Measurements from ENCODE around the gene FGR. TPM values are rescaled to one million over a fixed set of nuclear protein-coding genes. Genes with fewer than 3 reads are reported as not detected.

FGR gene
- polyA plus RNA-seq, 1 of the 3 experiments (the other 2 are of a cell fraction): not detected

DNA sequence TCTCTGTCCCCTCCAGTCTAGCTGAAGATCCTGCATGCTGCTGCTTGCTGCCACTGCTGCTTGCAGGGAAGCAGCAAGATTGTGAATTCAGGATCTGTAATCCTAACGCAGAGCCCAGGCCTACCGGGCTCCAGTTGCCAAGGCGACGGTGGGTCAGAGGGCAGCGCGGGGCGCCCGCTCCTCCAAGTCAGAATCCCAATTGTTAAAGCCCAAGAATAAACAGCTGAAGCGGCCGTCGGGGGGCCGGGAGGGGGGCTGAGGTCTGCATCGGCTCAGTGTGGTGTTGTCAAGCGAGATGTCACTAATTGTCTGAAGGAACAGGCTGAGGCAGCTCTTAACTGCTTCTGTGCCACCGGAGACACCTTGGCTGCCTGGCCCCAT is 67.8 kb downstream of the FGR start:
- peaks cover 47 to 77% of the 10 kb centered on the region in 2 experiments; a peak in 3 of 4 replicates for H3K4me1 ChIP-seq (ENCODE audit: control insufficient read depth in 1 of 2, insufficient read depth in 2 of 2, low read depth in 1 of 2, low read length in 1 of 2)
- H3K27me3 ChIP-seq (ENCODE audit: insufficient read depth): no peaks in the 10 kb centered on the region
- H4K20me1 ChIP-seq (ENCODE audit: insufficient read depth): peaks cover 56% of the 10 kb centered on the region
- H3K4me3 ChIP-seq (ENCODE audit: low read depth in 2 of 2, low read length in 1 of 2): no peak overlapping the region
- peak overlapping the region; percentile 27; the same call in 1 of the 2 replicates for H3K4me2 ChIP-seq
- DNase-seq: no peak
- WGBS (ENCODE audit: low lambda C conversion rate): 86% methylated on average over 14 of the region's 15 CpGs
- no peak overlapping the region for H3K9ac ChIP-seq
- ChIA-PET CTCF (interaction anchor here (1.0 to 24.8 kb wide), 9 partner anchors 9 to 189 kb away, joined by 3 to 603 read pairs (median 4); partner anchors contain the start of gene AHDC1), POLR2A (interaction anchor here (1.8 kb wide), 1 partner anchor 37 kb away, joined by 4 read pairs; the partner anchor contains the start of gene AHDC1)
- no peaks in the 10 kb centered on the region for H3K36me3 ChIP-seq (replicated peaks in 1 of 2; ENCODE audit: control insufficient read depth in 1 of 2, insufficient read depth in 2 of 2, low read length in 1 of 2)
- TF ChIP-seq GATA2 (CRISPR knock-in tag; IDR thresholded peaks at IDR 0.05): no peak
- TF ChIP-seq CHD2 (IDR thresholded peaks at IDR 0.05; ENCODE audit: low read length, partially characterized antibody): no peak
- H2AFZ ChIP-seq (ENCODE audit: low read depth): no peak overlapping the region
- no peaks in the 10 kb centered on the region for H3K9me3 ChIP-seq
- no peaks in the 10 kb centered on the region for H3K9me2 ChIP-seq
- no peak overlapping the region for H3K27ac ChIP-seq (ENCODE audit: low read depth in 2 of 2, low read length in 1 of 2)
- H3F3A ChIP-seq (replicated peaks; ENCODE audit: insufficient read depth): no peaks in the 10 kb centered on the region
- peaks cover 63% of the 10 kb centered on the region for H3K79me2 ChIP-seq (ENCODE audit: insufficient read depth)

DNA sequence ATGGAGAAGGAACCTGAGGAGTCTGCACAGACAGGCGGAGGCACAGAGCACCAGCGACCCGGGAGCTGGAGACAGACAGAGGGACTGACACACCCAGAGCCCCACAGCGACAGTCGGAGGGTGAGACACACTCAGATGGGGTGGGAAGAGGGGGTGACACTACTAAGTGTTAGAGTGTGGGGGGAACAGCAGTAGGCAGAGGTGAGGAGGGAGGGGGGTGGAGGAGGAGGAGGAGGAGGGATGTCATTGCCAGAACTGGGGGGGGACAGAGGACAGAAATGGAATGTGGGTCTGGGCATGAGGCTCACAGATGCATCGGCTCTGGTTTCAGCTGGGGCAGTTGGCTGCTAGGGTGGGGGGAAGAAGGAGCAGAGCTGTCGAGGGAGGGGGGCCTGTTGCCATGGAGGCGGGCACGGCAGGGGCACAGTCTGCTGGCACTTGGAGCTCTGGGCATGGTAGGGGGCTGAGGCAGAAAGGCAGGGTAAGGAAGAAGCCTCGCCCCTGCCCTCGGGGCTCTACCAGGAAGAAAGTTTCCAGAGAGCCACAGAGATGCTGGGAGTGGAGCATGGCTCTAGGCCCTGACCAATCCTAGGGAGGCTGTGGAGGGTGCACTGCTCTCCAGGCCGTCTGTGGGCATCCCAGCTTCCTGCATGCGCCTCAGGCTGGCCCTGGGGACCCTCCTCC is 68.4 kb downstream of the FGR start:
- Histone ChIP-seq H3K36me3 (replicated peaks in 1 of 2; ENCODE audit: control insufficient read depth in 1 of 2, insufficient read depth in 2 of 2, low read length in 1 of 2) (no peaks in the 10 kb centered on the region), H2AFZ (ENCODE audit: low read depth) (no peak overlapping the region), H4K20me1 (ENCODE audit: insufficient read depth) (peaks cover 53% of the 10 kb centered on the region), H3K4me3 (ENCODE audit: low read depth in 2 of 2, low read length in 1 of 2) (no peak overlapping the region), H3K27me3 (ENCODE audit: insufficient read depth) (no peaks in the 10 kb centered on the region), H3K9me2 (no peaks in the 10 kb centered on the region), H3K79me2 (ENCODE audit: insufficient read depth) (peaks cover 63% of the 10 kb centered on the region), H3K4me2 (peak overlapping the region; percentile 27; the same call in 1 of the 2 replicates), H3K27ac (ENCODE audit: low read depth in 2 of 2, low read length in 1 of 2) (no peak overlapping the region), H3K9me3 (no peaks in the 10 kb centered on the region), H3F3A (replicated peaks; ENCODE audit: insufficient read depth) (no peaks in the 10 kb centered on the region), H3K9ac (no peak overlapping the region), H3K4me1 (ENCODE audit: control insufficient read depth in 1 of 2, insufficient read depth in 2 of 2, low read depth in 1 of 2, low read length in 1 of 2) (peaks cover 47 to 77% of the 10 kb centered on the region in 2 experiments; a peak in 3 of 4 replicates)
- TF ChIP-seq, protein P1, sequence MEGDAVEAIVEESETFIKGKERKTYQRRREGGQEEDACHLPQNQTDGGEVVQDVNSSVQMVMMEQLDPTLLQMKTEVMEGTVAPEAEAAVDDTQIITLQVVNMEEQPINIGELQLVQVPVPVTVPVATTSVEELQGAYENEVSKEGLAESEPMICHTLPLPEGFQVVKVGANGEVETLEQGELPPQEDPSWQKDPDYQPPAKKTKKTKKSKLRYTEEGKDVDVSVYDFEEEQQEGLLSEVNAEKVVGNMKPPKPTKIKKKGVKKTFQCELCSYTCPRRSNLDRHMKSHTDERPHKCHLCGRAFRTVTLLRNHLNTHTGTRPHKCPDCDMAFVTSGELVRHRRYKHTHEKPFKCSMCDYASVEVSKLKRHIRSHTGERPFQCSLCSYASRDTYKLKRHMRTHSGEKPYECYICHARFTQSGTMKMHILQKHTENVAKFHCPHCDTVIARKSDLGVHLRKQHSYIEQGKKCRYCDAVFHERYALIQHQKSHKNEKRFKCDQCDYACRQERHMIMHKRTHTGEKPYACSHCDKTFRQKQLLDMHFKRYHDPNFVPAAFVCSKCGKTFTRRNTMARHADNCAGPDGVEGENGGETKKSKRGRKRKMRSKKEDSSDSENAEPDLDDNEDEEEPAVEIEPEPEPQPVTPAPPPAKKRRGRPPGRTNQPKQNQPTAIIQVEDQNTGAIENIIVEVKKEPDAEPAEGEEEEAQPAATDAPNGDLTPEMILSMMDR (IDR thresholded peaks at IDR 0.05): no peak
- TF ChIP-seq POLR2AphosphoS5 (IDR thresholded peaks at IDR 0.05; ENCODE audit: low read depth, low read length) (no peak), SMC3 (IDR thresholded peaks at IDR 0.05; ENCODE audit: low read depth, low read length) (no peak)
- TF ChIP-seq, protein P2, sequence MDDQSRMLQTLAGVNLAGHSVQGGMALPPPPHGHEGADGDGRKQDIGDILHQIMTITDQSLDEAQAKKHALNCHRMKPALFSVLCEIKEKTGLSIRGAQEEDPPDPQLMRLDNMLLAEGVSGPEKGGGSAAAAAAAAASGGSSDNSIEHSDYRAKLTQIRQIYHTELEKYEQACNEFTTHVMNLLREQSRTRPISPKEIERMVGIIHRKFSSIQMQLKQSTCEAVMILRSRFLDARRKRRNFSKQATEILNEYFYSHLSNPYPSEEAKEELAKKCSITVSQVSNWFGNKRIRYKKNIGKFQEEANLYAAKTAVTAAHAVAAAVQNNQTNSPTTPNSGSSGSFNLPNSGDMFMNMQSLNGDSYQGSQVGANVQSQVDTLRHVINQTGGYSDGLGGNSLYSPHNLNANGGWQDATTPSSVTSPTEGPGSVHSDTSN (IDR thresholded peaks at IDR 0.05): no peak
- CTCF ChIA-PET: interaction anchor here (1.0 to 24.8 kb wide), 5 partner anchors 9 to 101 kb away, joined by 3 to 603 read pairs (median 17); partner anchors contain the start of gene AHDC1
- WGBS (ENCODE audit: low lambda C conversion rate): 70% methylated on average over 10 of the region's 13 CpGs
- POLR2A ChIA-PET: interaction anchor here (1.8 kb wide), 1 partner anchor 37 kb away, joined by 4 read pairs; the partner anchor contains the start of gene AHDC1
- no peak for DNase-seq
